NCI-H524 (cell line): ENCODE measurements around the gene FANCE.

Experiments used
- DNase-seq, 2 experiments: peaks; one replicate each; lab custom pipeline; 2025; lab: John Stamatoyannopoulos, UW

Gene FANCE, protein sequence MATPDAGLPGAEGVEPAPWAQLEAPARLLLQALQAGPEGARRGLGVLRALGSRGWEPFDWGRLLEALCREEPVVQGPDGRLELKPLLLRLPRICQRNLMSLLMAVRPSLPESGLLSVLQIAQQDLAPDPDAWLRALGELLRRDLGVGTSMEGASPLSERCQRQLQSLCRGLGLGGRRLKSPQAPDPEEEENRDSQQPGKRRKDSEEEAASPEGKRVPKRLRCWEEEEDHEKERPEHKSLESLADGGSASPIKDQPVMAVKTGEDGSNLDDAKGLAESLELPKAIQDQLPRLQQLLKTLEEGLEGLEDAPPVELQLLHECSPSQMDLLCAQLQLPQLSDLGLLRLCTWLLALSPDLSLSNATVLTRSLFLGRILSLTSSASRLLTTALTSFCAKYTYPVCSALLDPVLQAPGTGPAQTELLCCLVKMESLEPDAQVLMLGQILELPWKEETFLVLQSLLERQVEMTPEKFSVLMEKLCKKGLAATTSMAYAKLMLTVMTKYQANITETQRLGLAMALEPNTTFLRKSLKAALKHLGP

GRCh38 chr6:35452183-35453090 is at the start of gene FANCE:
Gene FANCE (plus strand): TSS chr6:35452338. CDS start chr6:35452546, 208 bp downstream.
- DNase-seq = peak; percentile 85 to 86

DNA sequence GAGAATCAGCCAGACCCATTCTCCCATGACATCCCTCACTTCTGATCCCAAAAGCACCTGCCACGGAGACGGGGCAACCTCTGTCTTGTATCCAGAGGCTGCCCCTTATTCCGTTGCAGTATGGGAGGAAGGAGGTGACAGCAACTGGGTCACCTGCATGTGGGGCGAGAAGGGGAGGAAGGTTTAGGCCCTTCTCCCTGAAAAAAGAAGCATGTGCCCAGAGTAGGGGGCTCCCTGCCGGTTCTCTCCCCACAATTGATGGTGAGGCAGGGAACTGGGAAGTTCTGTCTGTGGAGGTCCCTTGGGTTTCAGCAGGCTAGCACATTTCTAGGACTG is 49.3 kb upstream of the FANCE start:
- no peak for DNase-seq

GRCh38 chr6:35403544-35404442 is 48.3 kb upstream of the FANCE start:
- DNase-seq = no peak

GRCh38 chr6:35406711-35407485 is 45.2 kb upstream of the FANCE start:
- DNase-seq = no peak

DNA sequence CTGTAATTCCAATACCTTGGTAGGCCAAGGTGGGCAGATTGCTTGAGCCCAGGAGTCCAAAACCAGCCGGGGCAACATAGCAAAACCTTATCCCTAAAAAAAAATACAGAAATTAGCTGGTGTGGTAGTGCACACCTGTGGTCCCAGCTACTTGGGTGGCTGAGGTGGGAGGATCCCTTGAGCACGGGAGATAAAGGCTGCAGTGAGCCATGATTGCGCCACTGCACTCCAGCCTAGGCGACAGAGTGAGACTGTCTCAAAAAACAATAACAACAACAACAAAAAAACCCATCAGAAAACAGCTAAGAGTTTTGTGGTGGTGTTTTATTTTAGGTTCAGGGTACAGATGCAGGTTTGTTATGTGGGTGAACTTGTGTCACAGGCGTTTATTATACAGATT is 42.9 kb upstream of the FANCE start:
- DNase-seq = no peak

GRCh38 chr6:35410131-35410530 is 42.0 kb upstream of the FANCE start:
- no peak for DNase-seq

- DNase-seq = no peak
Observed at GRCh38 chr6:35411066-35411465, 41.1 kb upstream of the FANCE start.

GRCh38 chr6:35412102-35412501 is 40.0 kb upstream of the FANCE start:
- no peak for DNase-seq

GRCh38 chr6:35413911-35414310 is 38.2 kb upstream of the FANCE start:
- DNase-seq = peak in 1 of 2 experiments; percentile 8

GRCh38 chr6:35415065-35415891 is 36.9 kb upstream of the FANCE start:
- peak in 1 of 2 experiments; percentile 45 for DNase-seq

- DNase-seq = no peak
Observed at GRCh38 chr6:35417979-35418661, 34.0 kb upstream of the FANCE start.

GRCh38 chr6:35419417-35419816 is 32.7 kb upstream of the FANCE start:
- peak in 1 of 2 experiments; percentile 13 for DNase-seq

DNA sequence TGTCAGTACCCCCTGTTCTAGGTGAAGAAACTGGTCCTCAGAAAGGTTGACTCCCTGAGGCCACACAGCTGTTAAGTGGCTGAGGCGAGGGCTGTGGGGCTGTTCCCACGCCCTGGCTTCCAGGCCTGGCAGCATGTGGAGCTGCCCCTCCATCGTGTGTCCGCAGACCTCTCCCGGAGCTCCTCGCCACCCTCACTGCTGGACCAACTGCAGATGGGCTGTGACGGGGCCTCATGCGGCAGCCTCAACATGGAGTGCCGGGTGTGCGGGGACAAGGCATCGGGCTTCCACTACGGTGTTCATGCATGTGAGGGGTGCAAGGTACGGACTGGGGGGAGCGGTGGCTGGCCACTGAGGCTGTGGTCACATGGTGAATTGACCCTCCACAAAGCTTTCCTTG is 32.2 kb upstream of the FANCE start:
- DNase-seq = no peak

DNA sequence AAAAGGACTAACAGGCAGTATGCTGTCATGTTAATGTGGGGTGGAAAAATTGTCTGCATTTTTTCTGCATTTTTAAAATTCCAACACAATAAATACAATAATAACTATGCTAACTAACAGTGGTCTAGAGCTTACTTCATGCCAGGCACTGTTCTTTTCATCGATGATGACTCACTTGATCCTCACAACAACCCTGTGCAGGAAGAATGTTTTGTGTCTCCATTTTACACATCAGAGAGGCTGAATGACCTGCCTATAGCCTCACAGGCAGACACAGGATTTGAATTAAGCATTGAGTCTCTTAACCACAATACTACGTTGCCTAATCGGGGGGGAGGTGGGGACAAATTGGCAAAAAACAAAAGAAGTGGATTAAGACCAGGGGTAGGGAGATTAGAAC is 26.9 kb upstream of the FANCE start:
- no peak for DNase-seq

DNA sequence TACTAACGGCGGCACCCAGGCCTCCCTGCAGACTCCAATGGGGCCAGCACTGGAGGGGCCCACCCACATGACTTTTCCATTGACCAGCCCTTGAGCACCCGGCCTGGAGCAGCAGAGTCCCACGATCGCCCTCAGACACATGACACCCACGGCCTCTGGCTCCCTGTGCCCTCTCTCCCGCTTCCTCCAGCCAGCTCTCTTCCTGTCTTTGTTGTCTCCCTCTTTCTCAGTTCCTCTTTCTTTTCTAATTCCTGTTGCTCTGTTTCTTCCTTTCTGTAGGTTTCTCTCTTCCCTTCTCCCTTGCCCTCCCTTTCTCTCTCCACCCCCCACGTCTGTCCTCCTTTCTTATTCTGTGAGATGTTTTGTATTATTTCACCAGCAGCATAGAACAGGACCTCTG is 26.1 kb upstream of the FANCE start:
- DNase-seq = no peak

DNA sequence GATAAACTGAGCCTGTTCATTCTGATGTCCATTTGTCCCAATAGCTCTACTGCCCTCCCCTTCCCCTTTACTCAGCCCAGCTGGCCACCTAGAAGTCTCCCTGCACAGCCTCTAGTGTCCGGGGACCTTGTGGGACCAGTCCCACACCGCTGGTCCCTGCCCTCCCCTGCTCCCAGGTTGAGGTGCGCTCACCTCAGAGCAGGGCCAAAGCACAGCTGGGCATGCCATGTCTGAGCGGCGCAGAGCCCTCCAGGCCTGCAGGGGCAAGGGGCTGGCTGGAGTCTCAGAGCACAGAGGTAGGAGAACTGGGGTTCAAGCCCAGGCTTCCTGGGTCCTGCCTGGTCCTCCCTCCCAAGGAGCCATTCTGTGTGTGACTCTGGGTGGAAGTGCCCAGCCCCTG is 24.7 kb upstream of the FANCE start:
- DNase-seq = no peak

DNA sequence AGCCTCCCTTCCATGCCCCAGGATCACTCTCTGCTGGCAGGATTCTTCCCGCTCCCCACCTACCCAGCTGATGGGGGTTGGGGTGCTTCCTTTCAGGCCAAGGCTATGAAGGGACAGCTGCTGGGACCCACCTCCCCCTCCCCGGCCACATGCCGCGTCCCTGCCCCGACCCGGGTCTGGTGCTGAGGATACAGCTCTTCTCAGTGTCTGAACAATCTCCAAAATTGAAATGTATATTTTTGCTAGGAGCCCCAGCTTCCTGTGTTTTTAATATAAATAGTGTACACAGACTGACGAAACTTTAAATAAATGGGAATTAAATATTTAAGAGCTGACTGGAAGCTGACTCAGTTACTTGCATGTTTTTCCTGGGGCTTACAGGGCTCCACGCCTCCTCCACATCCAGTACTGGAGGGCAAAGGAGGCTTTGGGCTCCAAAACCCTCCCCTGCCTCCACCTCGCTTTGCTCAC is 24.3 kb upstream of the FANCE start:
- DNase-seq = no peak

DNA sequence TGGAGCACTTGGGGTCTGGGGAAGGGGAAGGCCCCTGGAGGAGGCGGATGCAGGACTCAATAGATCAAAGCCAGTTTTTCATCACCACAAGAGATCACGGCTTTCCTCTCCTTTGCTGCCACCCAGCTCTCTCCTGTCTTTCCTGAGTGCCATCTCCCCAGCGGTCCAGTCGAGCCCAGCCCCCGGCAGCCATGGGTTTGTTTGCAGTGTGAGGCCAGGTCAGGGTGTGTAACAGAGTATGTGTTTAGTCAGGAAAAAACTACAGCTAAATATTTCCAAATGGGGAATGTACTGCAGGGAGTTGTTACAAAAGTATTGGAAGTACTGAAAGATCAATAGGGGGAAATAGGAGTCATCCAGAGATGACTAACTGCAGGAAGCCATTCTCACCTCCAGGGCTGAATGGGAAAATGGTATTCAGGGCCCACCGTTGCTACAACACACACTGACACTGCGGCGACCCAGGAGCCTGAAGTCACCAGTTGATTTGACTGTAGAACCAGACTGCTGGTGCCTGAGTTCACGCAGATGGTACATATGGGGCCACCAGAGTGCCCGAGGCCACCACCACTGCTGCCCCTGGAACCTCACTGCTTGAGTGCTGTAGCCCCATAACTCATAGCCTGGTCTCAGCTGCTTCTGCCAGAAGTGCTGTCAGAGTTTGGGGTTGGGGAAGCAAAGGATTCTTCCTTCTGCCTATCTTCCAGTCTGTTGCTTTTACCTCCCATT is 23.6 kb upstream of the FANCE start:
- DNase-seq = no peak

- DNase-seq = no peak
Observed at GRCh38 chr6:35429463-35429862, 22.7 kb upstream of the FANCE start.
